ENCODE data around the gene DNAJB13.
A peak's percentile ranks its signal among the peaks of the same experiment; 100 is the strongest.
"Not testable (repeated sequence)": the region's sequence is repeated elsewhere in the genome, so short reads cannot be mapped to it uniquely, and the experiment has no call there.

The DNAJB13 gene, protein sequence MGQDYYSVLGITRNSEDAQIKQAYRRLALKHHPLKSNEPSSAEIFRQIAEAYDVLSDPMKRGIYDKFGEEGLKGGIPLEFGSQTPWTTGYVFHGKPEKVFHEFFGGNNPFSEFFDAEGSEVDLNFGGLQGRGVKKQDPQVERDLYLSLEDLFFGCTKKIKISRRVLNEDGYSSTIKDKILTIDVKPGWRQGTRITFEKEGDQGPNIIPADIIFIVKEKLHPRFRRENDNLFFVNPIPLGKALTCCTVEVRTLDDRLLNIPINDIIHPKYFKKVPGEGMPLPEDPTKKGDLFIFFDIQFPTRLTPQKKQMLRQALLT

DNA sequence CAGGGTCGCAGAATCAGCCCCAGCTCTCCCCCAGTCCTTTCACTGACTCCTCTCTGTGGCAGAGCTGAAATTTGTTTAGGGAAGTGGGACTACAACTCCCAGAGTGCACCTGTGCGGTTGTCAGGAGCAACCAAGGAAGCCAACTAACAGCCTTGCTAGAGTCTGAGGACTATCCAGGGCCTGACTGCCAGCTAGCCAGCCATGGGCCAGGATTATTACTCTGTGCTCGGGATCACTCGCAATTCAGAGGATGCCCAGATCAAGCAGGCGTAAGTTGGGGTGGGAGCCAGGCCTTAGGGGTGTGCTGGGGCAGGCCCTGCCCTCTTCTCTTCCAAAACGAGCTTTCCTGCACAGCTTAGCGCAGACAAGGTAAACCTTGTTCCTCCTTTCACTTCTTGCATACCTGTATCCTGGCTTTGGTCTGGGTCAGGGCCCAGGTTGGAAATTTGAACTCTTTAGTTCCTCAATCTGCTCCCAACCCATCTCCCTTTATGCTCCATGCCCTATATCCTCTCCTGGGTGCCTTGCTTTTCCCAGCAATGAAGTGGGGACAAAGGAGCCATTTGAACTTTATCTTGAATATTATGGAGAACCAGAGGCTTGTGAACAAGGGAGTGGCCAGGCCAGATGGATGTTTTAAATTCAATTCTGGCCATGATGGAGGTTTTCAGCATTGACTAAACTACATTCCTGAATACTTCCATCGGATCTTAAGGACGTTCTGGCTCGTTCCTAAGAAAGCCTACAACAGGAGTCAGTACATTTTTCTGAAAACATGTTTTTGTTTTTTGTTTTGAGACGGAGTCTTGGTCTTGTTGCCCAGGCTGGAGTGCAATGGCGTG, at the start of gene DNAJB13:
Gene DNAJB13 (plus strand): TSS at position 158 of the 842 bp plus-strand sequence. CDS start 44 bp downstream, at position 202.
- no peak for DNase-seq (ENCODE audit: low spot score)

DNA sequence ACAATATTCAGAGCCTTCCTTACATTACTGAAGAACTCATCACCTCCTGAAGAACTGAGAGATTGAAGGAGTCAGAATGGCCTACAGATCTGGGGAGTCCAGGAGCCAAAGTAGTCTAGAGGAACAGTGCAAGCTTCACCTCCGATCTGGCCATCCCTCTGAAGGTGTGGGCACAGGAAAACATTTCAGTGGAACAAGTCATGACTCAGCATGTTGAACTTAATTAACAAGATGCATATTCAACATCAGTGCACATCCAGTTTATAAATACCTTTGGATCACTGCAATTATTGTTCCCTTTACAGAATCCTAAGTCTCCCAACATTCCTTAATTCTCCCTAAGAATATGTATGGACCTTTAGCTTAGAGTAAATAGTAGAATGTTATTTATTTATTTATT, 48.5 kb upstream of the DNAJB13 start:
- no peak for DNase-seq (ENCODE audit: low spot score)

DNA sequence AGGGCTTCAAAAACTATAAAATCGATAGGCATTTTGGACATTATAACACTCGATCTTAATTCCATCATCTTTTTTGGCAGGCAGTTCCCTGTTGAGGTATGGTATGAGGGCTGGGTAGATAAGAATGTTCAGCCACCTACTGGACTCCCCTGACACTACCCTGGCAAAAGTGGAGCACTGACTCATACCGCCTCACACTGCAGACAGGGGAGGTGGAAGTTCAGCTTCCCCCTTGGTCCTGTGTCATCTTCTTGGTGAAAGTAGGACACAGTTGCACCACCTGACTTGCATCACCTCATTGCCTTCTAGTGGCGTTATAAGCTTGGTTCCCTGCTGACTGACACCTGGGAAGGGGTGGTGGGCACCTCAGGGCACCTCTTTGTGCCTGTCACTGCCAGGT, 43.6 kb upstream of the DNAJB13 start:
- peak; percentile 66 for DNase-seq (ENCODE audit: low spot score)

DNA sequence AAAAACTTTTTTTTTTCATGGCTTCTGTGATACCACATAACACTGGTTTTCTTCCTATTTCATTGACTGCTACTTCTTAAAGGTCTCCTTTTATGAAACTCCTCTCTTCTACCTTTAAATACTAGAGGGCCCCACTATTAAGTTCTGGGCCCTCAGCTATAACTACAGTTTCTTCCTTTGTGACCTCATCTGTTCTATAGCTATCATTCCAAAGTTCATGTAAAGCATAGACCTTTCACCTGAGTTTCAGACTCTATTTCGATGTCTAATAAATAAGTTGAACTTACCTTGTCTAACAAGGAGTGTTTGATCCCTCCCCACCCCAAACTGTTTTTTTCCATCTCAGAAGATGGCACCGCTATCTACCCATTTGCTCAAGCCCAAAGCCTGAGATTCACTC, 38.8 kb upstream of the DNAJB13 start:
- DNase-seq (ENCODE audit: low spot score) = no peak

DNA sequence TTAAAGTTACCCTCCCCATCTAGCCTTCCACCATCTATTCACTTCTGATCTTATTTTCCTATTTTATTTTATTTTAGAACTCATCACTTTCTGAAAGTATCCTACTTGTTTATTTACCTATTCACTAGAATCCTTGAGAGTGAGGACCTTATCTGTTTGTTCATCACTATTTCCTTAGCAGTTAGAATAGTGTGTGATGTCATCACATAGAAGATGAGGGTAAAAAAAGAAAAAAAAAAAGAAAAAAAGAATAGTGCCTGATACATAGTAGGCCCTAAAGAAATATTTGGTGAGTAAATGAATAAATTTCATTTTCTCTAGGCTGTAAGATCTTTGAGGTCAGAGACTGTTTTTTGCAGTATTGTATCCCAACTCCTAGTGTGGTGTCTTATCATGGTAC, 37.4 kb upstream of the DNAJB13 start:
- no peak for DNase-seq (ENCODE audit: low spot score)

DNA sequence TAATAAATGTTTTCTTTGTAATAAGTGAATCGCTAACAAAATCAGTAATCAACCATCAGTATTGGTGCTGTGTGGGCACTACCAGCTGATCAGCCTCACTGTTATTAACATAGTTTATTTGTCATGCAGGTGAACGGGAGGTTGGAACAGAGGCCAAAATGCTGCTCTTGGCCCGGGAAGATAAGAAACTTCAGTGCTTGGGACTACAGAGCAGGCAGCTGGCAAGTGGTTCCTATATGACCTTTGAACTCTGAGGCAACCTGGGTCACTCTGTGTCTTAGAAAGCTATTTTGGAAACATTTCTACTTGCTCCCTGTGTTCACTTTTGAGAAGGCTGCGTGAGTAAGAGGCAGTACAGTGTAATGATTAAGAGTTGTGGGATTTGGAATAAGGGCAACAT, 36.5 kb upstream of the DNAJB13 start:
- no peak for DNase-seq (ENCODE audit: low spot score)

DNA sequence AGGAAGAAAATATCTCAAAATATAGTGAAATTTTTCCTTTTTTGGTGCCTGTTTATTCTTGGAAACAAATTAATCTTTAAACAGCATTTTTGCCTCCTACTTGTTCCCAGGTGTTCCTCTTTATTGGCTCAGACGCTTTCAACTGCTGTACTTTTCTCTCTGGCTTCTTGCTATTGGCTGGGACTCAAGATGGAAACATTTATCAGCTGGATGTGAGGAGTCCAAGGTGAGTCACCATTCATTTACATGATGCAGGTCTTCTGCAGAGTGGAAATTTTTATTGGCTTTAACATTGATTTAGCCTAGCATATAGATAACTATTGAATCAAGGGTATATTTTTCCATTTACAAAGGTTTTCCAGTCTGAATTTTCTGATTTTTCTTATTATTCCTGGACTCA, 34.4 kb upstream of the DNAJB13 start:
- no peak for DNase-seq (ENCODE audit: low spot score)

DNA sequence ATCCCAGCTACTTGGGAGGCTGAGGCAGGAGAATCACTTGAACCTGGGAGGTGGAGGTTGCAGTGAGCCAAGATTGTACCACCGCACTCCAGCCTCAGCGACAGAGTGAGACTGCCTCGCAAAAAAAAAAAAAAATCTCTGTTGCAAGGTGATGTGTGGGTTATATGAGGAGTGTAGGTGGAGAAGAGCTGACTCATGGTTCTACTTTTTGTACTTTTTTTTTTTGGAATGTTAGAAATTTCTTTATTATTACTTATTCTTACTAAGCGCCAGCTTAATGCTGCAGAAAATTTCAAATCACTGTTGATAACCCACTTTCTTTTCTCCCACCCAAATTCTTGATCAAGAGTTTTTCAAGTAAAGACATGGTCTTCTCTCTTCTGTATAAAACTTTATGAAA, 29.6 kb upstream of the DNAJB13 start:
- DNase-seq (ENCODE audit: low spot score) = no peak

DNA sequence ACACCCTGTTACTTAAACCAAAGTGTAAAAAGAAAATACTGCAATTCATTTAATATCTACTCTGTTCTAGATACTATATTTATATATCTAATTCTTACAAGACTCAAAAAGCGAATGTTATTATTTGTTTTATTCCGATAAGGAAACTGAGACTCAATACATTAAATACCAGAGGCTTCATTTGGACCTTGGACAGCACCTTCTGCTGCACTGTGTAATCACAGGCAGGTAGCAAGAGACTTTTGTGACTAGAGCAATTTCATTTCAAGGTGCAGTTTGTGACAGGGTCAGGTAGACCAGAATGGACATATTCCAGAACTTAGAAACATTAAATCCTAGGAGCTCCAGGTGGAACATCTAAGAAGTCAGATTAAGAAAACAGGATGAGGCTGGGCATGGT, 21.4 kb upstream of the DNAJB13 start:
- DNase-seq (ENCODE audit: low spot score) = no peak

DNA sequence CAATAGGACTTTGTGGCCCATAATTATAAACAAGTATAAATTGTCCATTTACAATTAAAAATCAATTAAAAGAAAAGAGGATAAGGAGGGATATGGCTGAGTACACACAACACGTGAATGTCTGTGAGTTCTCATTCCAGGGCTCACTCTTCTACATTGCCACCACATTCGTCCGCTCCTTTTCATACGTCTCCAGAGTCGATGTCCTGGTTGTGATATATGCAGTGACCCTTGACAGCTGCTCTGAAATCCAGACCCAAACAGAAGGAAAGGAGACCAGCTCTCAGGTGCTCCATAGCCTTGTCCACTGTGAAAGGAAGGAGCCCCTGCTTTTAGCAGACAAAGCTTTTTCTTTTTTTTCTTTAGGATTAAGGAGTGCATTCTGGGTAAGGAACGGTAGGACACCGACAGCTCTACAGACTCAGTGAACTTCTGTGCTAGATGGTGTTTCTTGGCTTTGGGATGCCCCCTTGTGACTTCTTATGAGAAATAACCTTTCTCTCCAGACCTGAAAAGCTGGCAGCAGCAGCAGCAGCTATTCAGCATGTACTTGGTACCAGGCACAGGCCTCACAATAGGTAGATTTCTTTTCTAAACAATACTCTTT, 19.7 kb upstream of the DNAJB13 start:
- DNase-seq (ENCODE audit: low spot score) = peak; percentile 63

DNA sequence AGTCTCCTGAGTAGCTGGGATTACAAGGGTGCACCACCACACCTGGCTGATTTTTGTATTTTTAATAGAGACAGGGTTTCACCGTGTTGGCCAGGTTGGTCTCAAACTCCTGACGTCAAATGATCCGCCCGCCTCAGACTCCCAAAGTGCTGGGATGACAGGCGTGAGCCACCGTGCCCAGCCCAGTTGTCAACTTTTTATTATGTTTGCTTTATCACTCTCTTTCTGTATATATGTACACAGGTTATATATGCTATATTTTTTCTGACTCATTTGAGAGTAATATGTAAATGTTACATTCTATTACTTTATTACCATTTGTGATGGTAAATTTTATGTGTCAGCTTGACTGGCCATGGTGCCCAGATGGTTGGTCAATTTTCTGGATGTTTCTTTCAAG, 18.9 kb upstream of the DNAJB13 start:
- no peak for DNase-seq (ENCODE audit: low spot score)

DNA sequence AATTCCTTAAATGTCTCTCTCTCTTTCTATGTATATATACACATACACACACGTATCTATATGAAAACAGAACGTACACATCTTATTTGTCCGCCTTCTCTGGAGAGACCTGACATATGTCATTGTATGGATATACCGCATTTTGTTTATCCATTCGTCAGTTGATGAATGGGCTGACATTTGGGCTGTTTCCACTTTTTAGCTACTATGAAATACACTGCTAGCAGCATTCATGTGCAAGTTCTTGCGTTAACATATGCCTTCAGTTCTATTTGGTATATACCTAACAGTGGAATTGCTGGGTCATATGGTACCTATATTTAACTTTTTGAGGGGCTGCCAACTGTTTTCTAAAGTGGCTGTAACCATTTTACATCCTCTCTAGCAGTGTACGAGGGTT, 18.0 kb upstream of the DNAJB13 start:
- no peak for DNase-seq (ENCODE audit: low spot score)

DNA sequence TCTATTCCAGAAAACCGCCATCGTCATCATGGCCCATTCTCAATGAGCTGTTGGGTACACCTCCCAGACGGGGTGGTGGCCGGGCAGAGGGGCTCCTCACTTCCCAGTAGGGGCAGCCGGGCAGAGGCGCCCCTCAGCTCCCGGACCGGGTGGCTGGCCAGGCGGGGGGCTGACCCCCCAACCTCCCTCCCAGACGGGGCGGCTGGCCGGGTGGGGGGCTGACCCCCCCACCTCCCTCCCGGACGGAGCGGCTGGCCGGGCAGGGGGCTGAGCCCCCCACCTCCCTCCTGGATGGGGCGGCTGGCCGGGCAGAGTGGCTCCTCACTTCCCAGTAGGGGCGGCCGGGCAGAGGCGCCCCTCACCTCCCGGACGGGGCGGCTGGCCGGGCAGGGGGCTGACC, 14.8 kb upstream of the DNAJB13 start:
- not testable (repeated sequence) for DNase-seq (ENCODE audit: low spot score)

DNA sequence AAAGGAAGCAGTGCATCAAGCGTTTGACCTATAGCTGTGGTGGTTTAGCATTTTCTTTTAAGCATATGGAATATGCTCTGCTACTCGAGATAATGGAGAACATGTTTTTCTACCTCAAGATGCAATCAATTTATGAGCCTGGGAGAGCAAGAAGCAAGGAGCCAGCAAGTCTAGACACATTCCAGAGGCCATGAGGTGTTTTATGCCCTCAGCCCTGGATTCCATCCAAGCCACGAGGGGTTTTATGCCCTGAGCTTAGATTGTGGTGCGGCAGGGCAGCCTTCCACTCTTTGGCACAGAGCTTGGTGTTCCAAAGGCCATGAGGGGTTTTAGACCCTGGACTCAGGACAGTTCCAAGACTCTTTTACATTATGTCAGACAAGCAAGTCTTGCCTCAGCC, 11.7 kb upstream of the DNAJB13 start:
- no peak for DNase-seq (ENCODE audit: low spot score)

DNA sequence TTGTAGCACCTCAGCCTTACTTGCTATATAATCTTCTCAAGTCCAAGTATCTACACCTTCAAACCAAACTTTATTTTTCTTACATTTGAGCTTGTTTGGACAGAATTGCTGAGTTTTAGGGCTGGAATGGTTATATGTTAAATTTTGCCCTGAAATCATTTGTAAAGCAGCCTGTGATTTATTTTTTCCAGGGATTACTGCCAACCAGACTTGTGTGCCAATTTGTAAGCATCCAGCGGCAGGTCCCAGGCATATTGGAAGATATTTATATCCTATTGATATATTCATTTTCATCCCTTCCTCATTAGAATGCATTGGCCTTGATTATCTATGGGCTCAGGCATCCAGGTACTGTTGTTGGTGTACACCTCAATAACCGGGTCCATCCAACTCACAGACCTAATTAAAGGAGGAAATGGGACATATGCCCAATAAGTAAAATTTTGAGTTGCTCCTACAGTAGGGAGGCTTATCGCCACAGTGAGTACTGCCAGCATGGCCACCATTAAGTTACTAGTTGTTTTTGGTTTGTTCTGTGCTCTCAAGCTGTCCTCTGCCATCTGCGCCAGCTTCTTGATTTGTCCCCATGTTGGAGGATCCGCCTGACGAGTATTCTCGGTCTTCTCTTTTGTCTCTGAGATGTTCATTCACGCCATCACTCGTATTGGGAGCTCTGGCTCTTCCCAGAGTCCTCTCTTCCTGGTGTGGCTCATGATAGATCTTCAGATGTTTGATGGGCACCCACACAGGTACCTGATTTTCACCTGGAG, 9.8 kb upstream of the DNAJB13 start:
- no peak for DNase-seq (ENCODE audit: low spot score)

DNA sequence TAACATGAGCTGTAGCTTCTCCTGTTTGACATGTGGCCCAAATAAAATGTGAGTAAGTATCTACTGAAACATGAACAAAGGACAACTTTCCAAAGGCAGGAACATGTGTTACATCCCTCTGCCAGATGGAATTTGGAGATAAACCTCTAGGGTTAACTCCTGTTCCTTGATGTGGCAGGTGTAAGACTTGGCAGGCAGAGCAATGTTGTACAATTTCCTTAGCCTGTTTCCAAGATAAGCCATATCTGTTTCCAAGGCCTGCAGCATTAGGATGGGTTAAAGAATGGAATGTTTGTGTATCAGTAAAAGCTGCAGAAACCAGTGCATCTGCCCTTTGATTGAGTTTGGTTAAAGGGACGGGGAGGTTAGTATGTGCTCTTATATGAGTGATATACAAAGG, 8.8 kb upstream of the DNAJB13 start:
- DNase-seq (ENCODE audit: low spot score) = no peak

DNA sequence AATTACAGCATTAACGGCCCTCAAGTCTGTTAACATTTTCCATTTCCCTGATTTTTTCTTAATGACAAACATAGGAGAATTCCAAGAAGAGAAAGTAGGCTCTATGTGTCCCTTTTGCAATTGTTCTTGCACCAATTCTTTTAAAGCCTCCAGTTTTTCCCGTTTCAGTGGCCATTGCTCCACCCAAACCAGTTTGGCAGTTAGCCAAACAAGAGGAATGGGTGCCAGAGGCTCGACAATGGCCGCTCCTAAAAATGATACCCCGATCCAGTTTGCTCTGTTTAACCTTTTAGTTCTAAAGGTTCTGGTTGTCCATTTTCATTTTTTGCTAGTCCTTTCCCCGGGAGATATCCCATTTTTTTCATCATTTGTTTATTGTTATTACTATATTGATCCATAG, 6.7 kb upstream of the DNAJB13 start:
- DNase-seq (ENCODE audit: low spot score) = no peak

DNA sequence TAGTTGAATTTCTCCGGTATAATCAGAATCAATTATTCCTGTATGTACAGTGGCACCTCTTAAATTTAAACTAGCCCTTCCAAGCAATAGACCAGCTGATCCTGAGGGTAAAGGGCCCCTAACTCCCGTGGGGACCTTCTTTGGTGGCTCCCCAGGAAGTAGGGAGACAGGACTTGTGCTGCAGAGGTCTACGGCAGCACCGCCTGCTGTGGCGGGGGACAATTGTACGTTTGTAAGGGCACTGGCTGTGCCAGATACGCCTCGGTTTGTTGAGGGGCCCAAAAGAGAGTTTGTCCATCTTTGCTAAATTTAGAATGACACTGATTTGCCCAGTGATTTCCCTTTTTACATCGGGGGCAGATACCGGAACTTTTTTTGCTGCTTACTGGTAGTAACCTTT, 5.9 kb upstream of the DNAJB13 start:
- no peak for DNase-seq (ENCODE audit: low spot score)

DNA sequence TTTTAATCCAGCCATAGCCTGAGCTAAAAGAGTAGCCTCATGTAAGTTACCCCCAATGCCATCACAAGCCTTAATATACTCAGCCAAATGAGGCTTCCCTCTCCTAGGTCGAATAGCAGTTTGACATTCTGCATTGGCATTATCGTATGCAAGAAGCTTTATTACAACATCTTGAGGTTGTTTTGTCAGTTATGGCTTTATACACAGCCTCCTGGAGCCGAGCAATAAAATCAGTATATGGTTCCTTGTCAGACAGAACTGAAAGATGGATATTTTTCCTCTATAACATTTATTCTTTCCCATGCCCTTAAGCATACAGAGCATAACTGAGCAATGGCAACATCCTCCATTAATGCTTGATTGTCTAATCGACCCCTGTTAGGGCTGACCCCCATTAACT, 5.4 kb upstream of the DNAJB13 start:
- DNase-seq (ENCODE audit: low spot score) = no peak

DNA sequence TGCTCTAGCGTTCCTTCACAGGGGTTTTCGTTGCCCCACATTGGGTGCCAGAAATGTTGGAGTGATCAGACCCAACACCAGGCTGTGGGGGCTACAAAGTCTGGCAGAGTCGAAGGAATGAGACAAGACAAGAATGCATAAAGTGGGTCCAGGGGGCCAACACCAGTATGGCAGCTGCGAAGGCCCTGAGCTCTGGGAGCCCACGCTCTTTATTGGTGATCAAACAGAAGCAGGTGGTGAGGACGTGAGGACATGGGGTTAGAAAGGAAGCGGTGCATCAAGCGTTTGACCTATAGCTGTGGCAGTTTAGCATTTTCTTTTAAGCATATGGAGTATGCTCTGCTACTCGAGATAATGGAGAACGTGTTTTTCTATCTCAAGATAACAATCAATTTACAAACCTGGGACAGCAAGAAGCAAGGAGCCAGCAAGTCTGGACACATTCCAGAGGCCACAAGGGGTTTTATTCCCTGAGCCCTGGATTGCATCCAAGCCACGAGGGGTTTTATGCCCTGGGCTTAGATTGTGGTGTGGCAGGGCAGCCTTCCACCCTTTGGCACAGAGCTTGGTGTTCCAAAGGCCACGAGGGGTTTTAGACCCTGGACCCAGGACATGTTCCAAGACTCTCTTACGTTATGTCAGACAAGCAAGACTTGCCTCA, 3.9 kb upstream of the DNAJB13 start:
- no peak for DNase-seq (ENCODE audit: low spot score)

DNA sequence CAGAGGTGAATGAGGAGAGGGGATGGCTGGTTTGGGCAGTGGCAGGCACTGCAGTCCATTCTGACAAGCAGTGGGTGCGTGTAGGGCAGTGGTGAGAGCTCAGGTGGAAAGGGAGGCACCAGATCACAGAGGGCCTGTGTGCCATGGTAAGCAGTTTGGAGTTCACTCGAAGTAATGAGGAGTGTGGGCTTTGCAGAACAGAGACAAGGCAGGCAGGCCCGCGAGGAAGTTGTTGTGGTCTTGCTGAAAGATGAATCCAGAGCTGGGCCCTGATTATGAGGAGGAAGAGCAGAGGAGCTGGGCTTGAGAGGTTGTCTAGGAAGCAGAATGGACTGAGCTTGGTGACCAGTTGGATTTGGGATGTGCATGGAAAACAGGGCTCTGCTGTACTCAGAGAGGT, 1.6 kb upstream of the DNAJB13 start:
- DNase-seq (ENCODE audit: low spot score) = no peak

DNA sequence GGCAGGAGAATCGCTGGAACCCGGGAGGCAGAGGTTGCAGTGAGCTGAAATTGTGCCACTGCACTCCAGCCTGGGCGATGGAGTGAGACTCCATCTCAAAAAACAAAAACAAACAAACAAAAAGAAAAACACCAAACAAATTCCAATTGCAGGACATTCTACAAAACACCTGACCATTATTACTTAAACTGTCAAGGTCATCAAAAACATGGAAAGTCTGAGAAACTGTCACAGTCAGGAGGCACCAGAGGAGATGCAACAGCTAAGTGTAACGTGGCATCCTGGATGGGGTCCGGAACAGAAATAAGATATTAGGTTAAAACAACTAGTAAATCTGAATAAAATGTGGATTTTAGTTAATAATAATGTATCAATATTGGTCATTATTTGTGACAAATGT, 914 bp upstream of the DNAJB13 start:
- no peak for DNase-seq (ENCODE audit: low spot score)
